Measurements from ENCODE around the gene CSTA. TPM values are rescaled to one million over a fixed set of nuclear protein-coding genes. Genes with fewer than 3 reads are reported as not detected.
A peak's percentile ranks its signal among the peaks of the same experiment; 100 is the strongest.

Gene CSTA
- total RNA-seq, result 1 to 10 TPM in 3 of 4 donors, not detected in 1; 1.1 to 4.8 (median 2.7) TPM

- TF ChIP-seq, protein P1, sequence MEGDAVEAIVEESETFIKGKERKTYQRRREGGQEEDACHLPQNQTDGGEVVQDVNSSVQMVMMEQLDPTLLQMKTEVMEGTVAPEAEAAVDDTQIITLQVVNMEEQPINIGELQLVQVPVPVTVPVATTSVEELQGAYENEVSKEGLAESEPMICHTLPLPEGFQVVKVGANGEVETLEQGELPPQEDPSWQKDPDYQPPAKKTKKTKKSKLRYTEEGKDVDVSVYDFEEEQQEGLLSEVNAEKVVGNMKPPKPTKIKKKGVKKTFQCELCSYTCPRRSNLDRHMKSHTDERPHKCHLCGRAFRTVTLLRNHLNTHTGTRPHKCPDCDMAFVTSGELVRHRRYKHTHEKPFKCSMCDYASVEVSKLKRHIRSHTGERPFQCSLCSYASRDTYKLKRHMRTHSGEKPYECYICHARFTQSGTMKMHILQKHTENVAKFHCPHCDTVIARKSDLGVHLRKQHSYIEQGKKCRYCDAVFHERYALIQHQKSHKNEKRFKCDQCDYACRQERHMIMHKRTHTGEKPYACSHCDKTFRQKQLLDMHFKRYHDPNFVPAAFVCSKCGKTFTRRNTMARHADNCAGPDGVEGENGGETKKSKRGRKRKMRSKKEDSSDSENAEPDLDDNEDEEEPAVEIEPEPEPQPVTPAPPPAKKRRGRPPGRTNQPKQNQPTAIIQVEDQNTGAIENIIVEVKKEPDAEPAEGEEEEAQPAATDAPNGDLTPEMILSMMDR (IDR thresholded peaks at IDR 0.05), result no peak
- TF ChIP-seq EP300 (IDR thresholded peaks at IDR 0.05) (no peak), POLR2A (IDR thresholded peaks at IDR 0.05) (no peak)
- WGBS, 2 donors, result 58 to 64% methylated on average over 6 of the region's 6 CpGs
- no peaks in the 10 kb centered on the region for H3K4me1 ChIP-seq
- peak within 1 kb of the TSS in 1 of 4 donors; percentile 29 for H3K4me3 ChIP-seq
- H3K27me3 ChIP-seq, result no peaks in the 10 kb centered on the region
- no peaks in the 10 kb centered on the region for H3K36me3 ChIP-seq
- no peak for DNase-seq (ENCODE audit: low spot score in 2 of 2)
- no peak within 1 kb of the TSS for H3K27ac ChIP-seq
- peaks cover 0 to 11% (median 0%) of the 10 kb centered on the region in 4 donors for H3K9me3 ChIP-seq
Measured at GRCh38 chr3:122324871-122325323, at the start of gene CSTA. TSS of gene CSTA (plus strand) at chr3:122325248. CDS start at chr3:122325293, 45 bp downstream.

DNA sequence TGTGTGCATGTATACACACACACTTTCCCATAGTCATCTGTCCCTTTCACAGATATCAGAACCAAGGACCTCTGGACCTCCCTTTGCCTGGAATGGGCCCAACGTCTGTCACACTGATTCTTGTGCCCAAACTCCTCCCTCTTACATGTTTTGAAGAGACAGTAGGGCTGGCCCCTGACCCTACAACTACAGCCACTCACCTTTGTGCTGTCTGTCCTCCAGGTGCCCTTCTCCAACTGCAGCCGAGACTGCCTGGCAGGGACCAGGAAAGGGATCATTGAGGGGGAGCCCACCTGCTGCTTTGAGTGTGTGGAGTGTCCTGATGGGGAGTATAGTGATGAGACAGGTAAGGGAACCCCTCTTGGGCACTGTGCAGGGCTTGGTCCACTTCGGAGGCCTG, 43.2 kb upstream of the CSTA start:
- Histone ChIP-seq H3K36me3 (no peaks in the 10 kb centered on the region), H3K27me3 (no peaks in the 10 kb centered on the region), H3K27ac (no peak overlapping the region), H3K4me3 (no peak overlapping the region), H3K4me1 (no peaks in the 10 kb centered on the region), H3K9me3 (no peaks in the 10 kb centered on the region)
- no peak for DNase-seq (ENCODE audit: low spot score in 2 of 2)
- no peak for TF ChIP-seq EP300 (IDR thresholded peaks at IDR 0.05)
- TF ChIP-seq, protein P1 (IDR thresholded peaks at IDR 0.05), result no peak
- TF ChIP-seq POLR2A (IDR thresholded peaks at IDR 0.05), result no peak
- 66 to 78% methylated on average over 3 of the region's 3 CpGs for WGBS, 2 donors

- H3K4me1 ChIP-seq, result no peaks in the 10 kb centered on the region
- no peaks in the 10 kb centered on the region for H3K36me3 ChIP-seq
- H3K4me3 ChIP-seq, result no peak overlapping the region
- DNase-seq (ENCODE audit: low spot score in 2 of 2), result no peak
- H3K27me3 ChIP-seq, result no peaks in the 10 kb centered on the region
- TF ChIP-seq POLR2A (IDR thresholded peaks at IDR 0.05) (no peak), EP300 (IDR thresholded peaks at IDR 0.05) (no peak)
- TF ChIP-seq, protein P1 (IDR thresholded peaks at IDR 0.05), result no peak
- no peak overlapping the region for H3K27ac ChIP-seq
- H3K9me3 ChIP-seq, result no peaks in the 10 kb centered on the region
- 87 to 94% methylated on average over 21 of the region's 22 CpGs for WGBS, 2 donors
Measured at GRCh38 chr3:122283796-122284445, 41.1 kb upstream of the CSTA start.

DNA sequence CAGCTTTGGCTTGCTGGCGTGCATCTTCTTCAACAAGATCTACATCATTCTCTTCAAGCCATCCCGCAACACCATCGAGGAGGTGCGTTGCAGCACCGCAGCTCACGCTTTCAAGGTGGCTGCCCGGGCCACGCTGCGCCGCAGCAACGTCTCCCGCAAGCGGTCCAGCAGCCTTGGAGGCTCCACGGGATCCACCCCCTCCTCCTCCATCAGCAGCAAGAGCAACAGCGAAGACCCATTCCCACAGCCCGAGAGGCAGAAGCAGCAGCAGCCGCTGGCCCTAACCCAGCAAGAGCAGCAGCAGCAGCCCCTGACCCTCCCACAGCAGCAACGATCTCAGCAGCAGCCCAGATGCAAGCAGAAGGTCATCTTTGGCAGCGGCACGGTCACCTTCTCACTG, 40.6 kb upstream of the CSTA start:
- no peak overlapping the region for H3K4me3 ChIP-seq
- no peaks in the 10 kb centered on the region for H3K9me3 ChIP-seq
- WGBS, 2 donors, result 90 to 92% methylated on average over 20 of the region's 20 CpGs
- H3K27ac ChIP-seq, result no peak overlapping the region
- DNase-seq (ENCODE audit: low spot score in 2 of 2), result no peak
- no peaks in the 10 kb centered on the region for H3K27me3 ChIP-seq
- H3K4me1 ChIP-seq, result no peaks in the 10 kb centered on the region
- no peak for TF ChIP-seq POLR2A (IDR thresholded peaks at IDR 0.05)
- no peak for TF ChIP-seq EP300 (IDR thresholded peaks at IDR 0.05)
- TF ChIP-seq, protein P1 (IDR thresholded peaks at IDR 0.05), result no peak
- H3K36me3 ChIP-seq, result no peaks in the 10 kb centered on the region

- Histone ChIP-seq H3K4me1 (peaks cover 0 to 9% (median 0%) of the 10 kb centered on the region in 4 donors), H3K27me3 (no peaks in the 10 kb centered on the region), H3K27ac (no peak overlapping the region), H3K4me3 (no peak overlapping the region), H3K36me3 (no peaks in the 10 kb centered on the region), H3K9me3 (no peaks in the 10 kb centered on the region)
- TF ChIP-seq EP300 (IDR thresholded peaks at IDR 0.05) (no peak), POLR2A (IDR thresholded peaks at IDR 0.05) (no peak)
- TF ChIP-seq, protein P1 (IDR thresholded peaks at IDR 0.05), result no peak
- 57 to 59% methylated on average over 6 of the region's 6 CpGs for WGBS, 2 donors
- DNase-seq (ENCODE audit: low spot score in 2 of 2), result no peak
Measured at GRCh38 chr3:122294359-122294758, 30.7 kb upstream of the CSTA start.
